T follicular helper cell (primary cell): ENCODE results near the gene IFNW1.
"Not testable (repeated sequence)": the region's sequence is repeated elsewhere in the genome, so short reads cannot be mapped to it uniquely, and the experiment has no call there.

ENCODE experiments used
- DNase-seq: peaks from one replicate; pipeline ENCODE4 v3.0.0-alpha.2; 2020; ENCODE audit warnings: low read depth
- total RNA-seq, 2 experiments: gene quantifications; one replicate each; lab custom pipeline; 2026; lab: John Stamatoyannopoulos, UW

IFNW1 gene
- total RNA-seq, result 0 reads per million in 2 experiments

- no peak for DNase-seq
Measured at GRCh38 chr9:21141427-21141882, at the start of gene IFNW1. IFNW1 (minus strand) TSS chr9:21141832; CDS start chr9:21141570, 262 bp downstream.

GRCh38 chr9:21187487-21187886 is 45.9 kb upstream of the IFNW1 start, which contains the start of gene IFNA4:
IFNA4 (minus strand) TSS chr9:21187587; CDS start chr9:21187531, 56 bp downstream.
- not testable (repeated sequence) for DNase-seq

- DNase-seq, result not testable (repeated sequence)
Measured at GRCh38 chr9:21182810-21183736, 41.4 kb upstream of the IFNW1 start.

- no peak for DNase-seq
Measured at GRCh38 chr9:21174671-21175070, 33.0 kb upstream of the IFNW1 start.

- no peak for DNase-seq
Measured at GRCh38 chr9:21172156-21172555, 30.5 kb upstream of the IFNW1 start.

- DNase-seq, result no peak
Measured at GRCh38 chr9:21171351-21171750, 29.7 kb upstream of the IFNW1 start.

GRCh38 chr9:21166560-21166959 is 24.9 kb upstream of the IFNW1 start, which contains the start of gene IFNA21:
IFNA21 (minus strand) TSS chr9:21166660; CDS start chr9:21166612, 48 bp downstream.
- DNase-seq, result not testable (repeated sequence)

GRCh38 chr9:21165516-21165915 is 23.9 kb upstream of the IFNW1 start:
- no peak for DNase-seq

- DNase-seq, result no peak
Measured at GRCh38 chr9:21160178-21160577, 18.5 kb upstream of the IFNW1 start.

GRCh38 chr9:21155501-21155900 is 13.9 kb upstream of the IFNW1 start:
- no peak for DNase-seq

GRCh38 chr9:21154018-21154608 is 12.5 kb upstream of the IFNW1 start:
- DNase-seq, result no peak

GRCh38 chr9:21153336-21154017 is 11.8 kb upstream of the IFNW1 start:
- no peak for DNase-seq

GRCh38 chr9:21144603-21145002 is 3.0 kb upstream of the IFNW1 start:
- no peak for DNase-seq

- DNase-seq, result no peak
Measured at GRCh38 chr9:21137020-21137419, 4.6 kb downstream of the IFNW1 start.

GRCh38 chr9:21135736-21136135 is 5.9 kb downstream of the IFNW1 start:
- DNase-seq, result no peak

GRCh38 chr9:21128186-21128585 is 13.4 kb downstream of the IFNW1 start:
- DNase-seq, result not testable (repeated sequence)

GRCh38 chr9:21121595-21122251 is 19.9 kb downstream of the IFNW1 start:
- DNase-seq, result no peak

GRCh38 chr9:21121079-21121478 is 20.6 kb downstream of the IFNW1 start:
- no peak for DNase-seq

GRCh38 chr9:21119093-21119770 is 22.4 kb downstream of the IFNW1 start:
- DNase-seq, result no peak

GRCh38 chr9:21114311-21114710 is 27.3 kb downstream of the IFNW1 start:
- no peak for DNase-seq
